ENCODE data around the gene LRPAP1. TPM values are rescaled to one million over a fixed set of nuclear protein-coding genes. Genes with fewer than 3 reads are reported as not detected.

LRPAP1 gene
- total RNA-seq, 4 donors from 2014 or later: 112 to 153 (median 123) TPM

- intact Hi-C loops (cut with DNase I; ENCODE audit: low total_unique reads): no loop called here
- TF ChIP-seq CTCF (IDR thresholded peaks at IDR 0.05) (no peak), POLR2A (IDR thresholded peaks at IDR 0.05) (no peak)
- DNase-seq (ENCODE audit: low spot score in 2 of 2): no peak
- WGBS, 2 donors: 81 to 84% methylated on average over 14 to 18 of the region's 20 CpGs
- H3K4me3 ChIP-seq (ENCODE audit: low read depth, poor library complexity, severe bottlenecking): no peak overlapping the region
Observed at GRCh38 chr4:3498901-3499510, 33.2 kb downstream of the LRPAP1 start.

GRCh38 chr4:3498407-3498806 is 33.8 kb downstream of the LRPAP1 start:
- intact Hi-C loops (cut with DNase I; ENCODE audit: low total_unique reads): no loop called here
- H3K4me3 ChIP-seq (ENCODE audit: low read depth, poor library complexity, severe bottlenecking): no peak overlapping the region
- no peak for DNase-seq (ENCODE audit: low spot score in 2 of 2)
- no peak for TF ChIP-seq CTCF (IDR thresholded peaks at IDR 0.05)
- TF ChIP-seq POLR2A (IDR thresholded peaks at IDR 0.05): no peak
- 73 to 82% methylated on average over 8 to 11 of the region's 11 CpGs for WGBS, 2 donors

GRCh38 chr4:3497523-3498389 is 34.5 kb downstream of the LRPAP1 start:
- H3K4me3 ChIP-seq (ENCODE audit: low read depth, poor library complexity, severe bottlenecking): no peak overlapping the region
- 63 to 72% methylated on average over 21 to 24 of the region's 24 CpGs for WGBS, 2 donors
- intact Hi-C loops (cut with DNase I; ENCODE audit: low total_unique reads): no loop called here
- DNase-seq (ENCODE audit: low spot score in 2 of 2): no peak
- no peak for TF ChIP-seq POLR2A (IDR thresholded peaks at IDR 0.05)
- TF ChIP-seq CTCF (IDR thresholded peaks at IDR 0.05): no peak

- intact Hi-C loops (cut with DNase I; ENCODE audit: low total_unique reads): no loop called here
Observed at GRCh38 chr4:3497095-3497494, 35.1 kb downstream of the LRPAP1 start.

GRCh38 chr4:3496021-3496420 is 36.2 kb downstream of the LRPAP1 start:
- WGBS, 2 donors: 56 to 72% methylated on average over 12 to 14 of the region's 14 CpGs
- intact Hi-C loops (cut with DNase I; ENCODE audit: low total_unique reads): no loop called here
- H3K4me3 ChIP-seq (ENCODE audit: low read depth, poor library complexity, severe bottlenecking): no peak overlapping the region
- no peak for DNase-seq (ENCODE audit: low spot score in 2 of 2)
- TF ChIP-seq CTCF (IDR thresholded peaks at IDR 0.05) (no peak), POLR2A (IDR thresholded peaks at IDR 0.05) (no peak)

More at GRCh38 chr4:3497095-3497494, 35.1 kb downstream of the LRPAP1 start:
- DNase-seq (ENCODE audit: low spot score in 2 of 2): no peak
- no peak for TF ChIP-seq POLR2A (IDR thresholded peaks at IDR 0.05)
- no peak overlapping the region for H3K4me3 ChIP-seq (ENCODE audit: low read depth, poor library complexity, severe bottlenecking)
- 76 to 78% methylated on average over 6 of the region's 6 CpGs for WGBS, 2 donors

GRCh38 chr4:3495204-3495975 is 36.8 kb downstream of the LRPAP1 start:
- no peak for DNase-seq (ENCODE audit: low spot score in 2 of 2)
- WGBS, 2 donors: 72% methylated on average over 15 to 25 of the region's 28 CpGs
- no peak overlapping the region for H3K4me3 ChIP-seq (ENCODE audit: low read depth, poor library complexity, severe bottlenecking)
- intact Hi-C loops (cut with DNase I; ENCODE audit: low total_unique reads): no loop called here
- TF ChIP-seq POLR2A (IDR thresholded peaks at IDR 0.05): no peak
- TF ChIP-seq CTCF (IDR thresholded peaks at IDR 0.05): no peak
